K562 (cell line): ENCODE results near the gene NPTX2. TPM values are rescaled to one million over a fixed set of nuclear protein-coding genes. Genes with fewer than 3 reads are reported as not detected.

ENCODE experiments used
- ATAC-seq: fragments of 200-7000 bp; cut with Tn5 transposase; 3 replicates; pipeline ENCODE4 v1.9.1; 2020; ENCODE audit warnings: moderate library complexity
- BruUV-seq: library from RNA; stranded (reverse); fragments of 400-500 nt; replicated peaks from 2 replicates; lab custom pipeline; 2021; lab: Mats Ljungman, UMichigan
- CTCF ChIA-PET: fragments of 300-600 bp; formaldehyde crosslinking; extraction: SDS; loops from one replicate; lab custom pipeline; 2021; ENCODE audit warnings: low intra/inter-chr PET ratio; lab: Yijun Ruan, JAX
- POLR2A ChIA-PET: fragments of 300-600, 350-650 bp; sonication (Branson Sonifier 250); formaldehyde crosslinking; extraction: SDS; loops from one replicate; lab custom pipeline; 2021; ENCODE audit warnings: antibody characterized with exemption, inconsistent platforms; lab: Yijun Ruan, JAX
- DNase-seq, 4 experiments: peaks; one replicate each; pipeline versions ENCODE4 v3.0.0 to v3.0.0-alpha.2; 2011 to 2018; ENCODE audit warnings: low spot score in 3 of 4, mixed read lengths in 3 of 4; ENCODE audit errors: extremely low read depth in 1 of 4
- FAIRE-seq: peaks from 2 replicates; lab custom pipeline; 2011; peaks lifted over from hg19 to GRCh38; lab: Jason Lieb, UNC
- H2AFZ ChIP-seq: 2 replicates; pipeline ENCODE4 v1.6.0; 2011; ENCODE audit warnings: low read depth, low read length, control low read depth, inconsistent platforms
- H3K27ac ChIP-seq: fragments of 200-600 bp; 3 replicates; pipeline ENCODE4 v1.8.0; 2011; ENCODE audit warnings: low read depth, mild to moderate bottlenecking, control low read depth, inconsistent platforms, low read length, moderate library complexity, mixed read lengths; ENCODE audit errors: extremely low read depth
- H3K27me3 ChIP-seq, 2 experiments: fragments of 300-600 bp in 1 of 2; 2 replicates in 1 of 2; 3 replicates in 1 of 2; pipeline versions ENCODE4 v1.6.0 to v1.8.0; 2011; ENCODE audit warnings: inconsistent platforms in 2 of 2, low read length in 2 of 2, mild to moderate bottlenecking in 1 of 2, mixed read lengths in 1 of 2, moderate library complexity in 1 of 2; ENCODE audit not compliant: control insufficient read depth in 2 of 2, insufficient read depth in 2 of 2
- H3K36me3 ChIP-seq: fragments of 300-600 bp; 3 replicates; pipeline ENCODE4 v1.8.0; 2011; ENCODE audit warnings: mild to moderate bottlenecking, low read length, inconsistent platforms; ENCODE audit not compliant: control insufficient read depth, insufficient read depth
- H3K4me1 ChIP-seq, 2 experiments: fragments of 200-600 bp in 1 of 2; replicated peaks in 1 of 2; 2 replicates in 1 of 2; 3 replicates in 1 of 2; pipeline versions ENCODE4 v1.5.1 to v1.8.0; 2011; ENCODE audit warnings: inconsistent platforms in 2 of 2, low read length in 2 of 2, mild to moderate bottlenecking in 1 of 2, mixed read lengths in 1 of 2, moderate library complexity in 1 of 2; ENCODE audit not compliant: control insufficient read depth in 2 of 2, insufficient read depth in 2 of 2
- H3K4me2 ChIP-seq: 2 replicates; pipeline ENCODE4 v1.6.1; 2011; ENCODE audit warnings: low read length, control low read depth, inconsistent platforms, mixed read lengths; ENCODE audit not compliant: insufficient read depth
- H3K4me3 ChIP-seq: fragments of 200-600 bp; sonication (generic), shearing (Covaris generic); 2 replicates; pipeline ENCODE4 v1.5.1; 2016; ENCODE audit warnings: control low read depth, inconsistent platforms
- H3K79me2 ChIP-seq: fragments of 200-600 bp; 3 replicates; pipeline ENCODE4 v1.8.0; 2011; ENCODE audit warnings: low read length, inconsistent platforms; ENCODE audit not compliant: control insufficient read depth, insufficient read depth
- H3K9ac ChIP-seq, 2 experiments: 2 replicates each; pipeline versions ENCODE4 v1.6.0 to v1.6.1; 2011; ENCODE audit warnings: low read depth in 2 of 2, low read length in 2 of 2, control low read depth in 1 of 2, inconsistent platforms in 1 of 2, mild to moderate bottlenecking in 1 of 2, mixed read lengths in 1 of 2; ENCODE audit not compliant: insufficient read depth in 1 of 2
- H3K9me1 ChIP-seq: one replicate; pipeline ENCODE4 v1.6.0; 2011; ENCODE audit warnings: inconsistent platforms, mild to moderate bottlenecking, low read length, moderate library complexity; ENCODE audit not compliant: control insufficient read depth, insufficient read depth
- H3K9me3 ChIP-seq: replicated peaks from 2 replicates; pipeline ENCODE4 v1.5.1; 2011; ENCODE audit warnings: low read depth, low read length, inconsistent platforms; ENCODE audit not compliant: control insufficient read depth, insufficient read depth
- H4K20me1 ChIP-seq: replicated peaks from 2 replicates; pipeline ENCODE4 v1.6.1; 2011; ENCODE audit warnings: low read length, inconsistent platforms, mixed read lengths; ENCODE audit not compliant: control insufficient read depth, insufficient read depth
- AFF4 ChIP-seq: sonication (generic); formaldehyde crosslinking; IDR thresholded peaks from 2 replicates; pipeline ENCODE4 v1.8.0; 2023; ENCODE audit warnings: mild to moderate bottlenecking, missing genetic modification reagents
- CTCF ChIP-seq, 3 experiments: IDR thresholded peaks in 2 of 3; conservative IDR thresholded peaks in 1 of 3; 2 replicates each; pipeline ENCODE4 v1.5.1; 2011 to 2012; ENCODE audit warnings: low read length in 3 of 3, mild to moderate bottlenecking in 3 of 3, control low read depth in 2 of 3, improper control_type of control experiment in 1 of 3, inconsistent platforms in 1 of 3, low read depth in 1 of 3, mixed read lengths in 1 of 3, moderate library complexity in 1 of 3; ENCODE audit not compliant: insufficient read depth in 2 of 3
- E2F4 ChIP-seq: sonication (generic); formaldehyde crosslinking; IDR thresholded peaks from 2 replicates; pipeline ENCODE4 v1.8.0; 2022; ENCODE audit warnings: mild to moderate bottlenecking, low read depth, missing genetic modification reagents
- GTF2E2 ChIP-seq: fragments of 200-800 bp; sonication (Bioruptor generic); IDR thresholded peaks from 2 replicates; pipeline ENCODE4 v1.6.1; 2016; ENCODE audit warnings: missing genetic modification characterization, missing compliant biosample characterization
- HOMEZ ChIP-seq: fragments of 250-450 bp; sonication (Bioruptor Pico); IDR thresholded peaks from 2 replicates; pipeline ENCODE4 v1.4.0; 2020; ENCODE audit warnings: mild to moderate bottlenecking, moderate library complexity
- RFX7 ChIP-seq: fragments of 250-450 bp; sonication (Bioruptor Pico); IDR thresholded peaks from 2 replicates; pipeline ENCODE4 v1.5.1; 2021; ENCODE audit warnings: mild to moderate bottlenecking
- SAFB ChIP-seq: fragments of 200-400 bp; formaldehyde crosslinking; IDR thresholded peaks from 2 replicates; pipeline ENCODE4 v1.6.1; 2017; ENCODE audit warnings: low read depth, low read length, borderline replicate concordance
- SAFB2 ChIP-seq: fragments of 200-400 bp; formaldehyde crosslinking; IDR thresholded peaks from 2 replicates; pipeline ENCODE4 v1.6.1; 2018; ENCODE audit warnings: borderline replicate concordance, low read length, low read depth, moderate library complexity; ENCODE audit not compliant: severe bottlenecking
- SIN3B ChIP-seq: fragments of 450-650 bp; IDR thresholded peaks from 2 replicates; pipeline ENCODE4 v1.6.1; 2017; ENCODE audit warnings: low read depth, mild to moderate bottlenecking, moderate library complexity
- SNRNP70 ChIP-seq: fragments of 200-400 bp; formaldehyde crosslinking; optimal IDR thresholded peaks from 2 replicates; pipeline ENCODE3; 2017; ENCODE audit warnings: low read depth, low read length
- ZNF134 ChIP-seq: fragments of 250-450 bp; sonication (Bioruptor Pico); conservative IDR thresholded peaks from 2 replicates; pipeline ENCODE4 v1.4.0; 2020
- ZNF507 ChIP-seq: conservative IDR thresholded peaks from 2 replicates; pipeline ENCODE4 v1.6.1; 2017; ENCODE audit warnings: missing genetic modification characterization, missing compliant biosample characterization
- ZNF584 ChIP-seq: fragments of 200-800 bp; sonication (Bioruptor generic); IDR thresholded peaks from 2 replicates; pipeline ENCODE4 v1.6.1; 2016; ENCODE audit warnings: low read depth, mild to moderate bottlenecking, missing genetic modification characterization, missing compliant biosample characterization
- ZNF644 ChIP-seq: fragments of 200-800 bp; sonication (Bioruptor generic); IDR thresholded peaks from 2 replicates; pipeline ENCODE4 v1.6.1; 2016; ENCODE audit warnings: low read depth, missing genetic modification characterization, missing compliant biosample characterization
- WGBS: fragments of 100-300 bp; shearing (Covaris generic); methylation state at CpG from one replicate; pipeline ENCODE4 v1.1.6; 2016; ENCODE audit warnings: low coverage, mixed read lengths; ENCODE audit not compliant: insufficient coverage; ENCODE audit errors: missing lambda C conversion rate; 5-methylcytosine and 5-hydroxymethylcytosine counted together
- in situ Hi-C: fragments of 300-500 bp; cut with MboI; formaldehyde crosslinking; loops from 4 replicates; pipeline ENCODE4 v1.15.0; 2018; ENCODE audit warnings: inconsistent platforms, mixed read lengths
- intact Hi-C: fragments of 100-400 bp; cut with micrococcal nuclease; formaldehyde crosslinking; loops from 2 replicates; pipeline ENCODE4 v1.14.2; 2022
- polyA plus RNA-seq, 8 experiments: library from polyadenylated mRNA; depleted of rRNA in 4 of 8; stranded (reverse) in 5 of 8; unstranded in 3 of 8; fragments of >200 nt; fragmentation: Nextera tagmentation in 2 of 8; fragmentation: Illumina TruSeq in 1 of 8; extraction: Ambion mirVana in 2 of 8; extraction: Trizol in 1 of 8; gene quantifications; 2 replicates each; pipeline versions ENCODE4 v1.2.1 to v1.2.3, GENCODE V29; 2011 to 2014; ENCODE audit warnings: inconsistent platforms in 1 of 8, missing spikeins in 1 of 8
- total RNA-seq, 7 experiments: library from RNA; depleted of rRNA in 6 of 7; stranded (reverse); fragments of >200 nt in 6 of 7; fragmentation: Illumina TruSeq in 2 of 7; extraction: Trizol in 2 of 7; gene quantifications; 2 replicates each; pipeline versions ENCODE4 v1.2.1 to v1.2.3, GENCODE V29; 2011 to 2021; ENCODE audit warnings: low replicate concordance in 1 of 7

NPTX2 gene
- total and polyA plus RNA-seq, 9 of the 15 experiments (the other 6 are each of a cell fraction or from before 2014, with no cell fraction given): 0.07 TPM; not detected in 8

GRCh38 chr7:98647326-98647725 lies 30.2 kb downstream of the NPTX2 start:
- Histone ChIP-seq H2AFZ (no peak overlapping the region), H3K4me2 (no peak overlapping the region), H3K27me3 (peaks cover 9% of the 10 kb centered on the region in 2 experiments; a peak in 3 of 5 replicates), H3K9me3 (no peaks in the 10 kb centered on the region), H3K9ac (no peak overlapping the region), H3K4me3 (no peak overlapping the region), H4K20me1 (0 out of 2 replicates have a peak, but pooled peaks cover 3% of the 10 kb centered on the region), H3K27ac (no peak overlapping the region), H3K9me1 (no peaks in the 10 kb centered on the region), H3K4me1 (no peaks in the 10 kb centered on the region), H3K79me2 (no peaks in the 10 kb centered on the region), H3K36me3 (no peaks in the 10 kb centered on the region)
- in situ Hi-C loops (no loop called here), intact Hi-C loops (no loop called here)
- ChIA-PET POLR2A (interaction anchor here (1.3 kb wide), 1 partner anchor 28 kb away, joined by 5 read pairs; no protein-coding TSS in a partner anchor), CTCF (no interaction called here)
- DNase-seq: no peak
- FAIRE-seq: no peak
- no peak for ATAC-seq
- 0% methylated on average over 4 of the region's 4 CpGs for WGBS
- BruUV-seq: no TSS peak
- no peak for TF ChIP-seq ZNF507 (tag)
- no peak for TF ChIP-seq RFX7 (CRISPR knock-in tag)
- no peak for TF ChIP-seq GTF2E2 (tag)
- no peak for TF ChIP-seq ZNF584 (CRISPR knock-in tag)
- TF ChIP-seq SIN3B: no peak
- TF ChIP-seq HOMEZ (CRISPR knock-in tag): no peak
- TF ChIP-seq SAFB: no peak
- TF ChIP-seq ZNF644: no peak
- no peak for TF ChIP-seq ZNF134
- no peak for TF ChIP-seq E2F4
- TF ChIP-seq AFF4: no peak
- no peak for TF ChIP-seq CTCF (IDR thresholded peaks at IDR 0.05 in 2 of 3, conservative IDR thresholded peaks at IDR 0.05 in 1 of 3; ENCODE audit: insufficient read depth in 2 of 3, low read depth in 1 of 3, low read length in 3 of 3)
- TF ChIP-seq SAFB2: no peak
- no peak for TF ChIP-seq SNRNP70
